ENCODE results near the gene SH3BP5.

GRCh38 chr3:15262021-15262420 is 70.4 kb downstream of the SH3BP5 start:
- TF ChIP-seq CTCF (conservative IDR thresholded peaks at IDR 0.05; ENCODE audit: low read depth, low read length), result no peak
- no peak for TF ChIP-seq EZH2 (IDR thresholded peaks at IDR 0.05; ENCODE audit: borderline replicate concordance, low read depth, low read length, poor library complexity, severe bottlenecking)
